K562 (cell line): ENCODE data around the gene SLC22A23.

Experiments used
- POLR2A ChIP-seq: fragments of 450-650 bp; conservative IDR thresholded peaks from 2 replicates; pipeline ENCODE4 v1.6.1; 2016
- SIN3B ChIP-seq: fragments of 450-650 bp; IDR thresholded peaks from 2 replicates; pipeline ENCODE4 v1.6.1; 2017; ENCODE audit warnings: low read depth, mild to moderate bottlenecking, moderate library complexity
- USF1 ChIP-seq: sonication (generic); formaldehyde crosslinking; IDR thresholded peaks from 2 replicates; pipeline ENCODE4 v1.9.0; 2022; ENCODE audit warnings: mild to moderate bottlenecking, missing genetic modification reagents

GRCh38 chr6:3460253-3460652 lies 3.4 kb upstream of the SLC22A23 start:
- TF ChIP-seq POLR2A (no peak), SIN3B (no peak), USF1 (CRISPR knock-in tag) (no peak)
